H1 (cell line): ENCODE measurements around the gene KIF26A. TPM values are rescaled to one million over a fixed set of nuclear protein-coding genes. Genes with fewer than 3 reads are reported as not detected.

Source experiments
- CTCF ChIA-PET: fragments of 300-600 bp; sonication (Branson Sonifier 250); formaldehyde crosslinking; loops from one replicate; lab custom pipeline; 2021; ENCODE audit not compliant: partially characterized antibody; lab: Charles Lee
- POLR2A ChIA-PET: fragments of 300-600 bp; sonication (Branson Sonifier 250); formaldehyde crosslinking; loops from one replicate; lab custom pipeline; 2021; ENCODE audit warnings: inconsistent platforms; ENCODE audit not compliant: partially characterized antibody; lab: Charles Lee
- DNase-seq, 2 experiments: peaks; one replicate each; pipeline versions ENCODE4 v3.0.0 to v3.0.0-alpha.2; 2010 to 2022; ENCODE audit warnings: low spot score in 2 of 2, low read depth in 1 of 2, mixed read lengths in 1 of 2
- FAIRE-seq: peaks from 2 replicates; lab custom pipeline; 2011; peaks lifted over from hg19 to GRCh38; lab: Jason Lieb, UNC
- H2AFZ ChIP-seq: 2 replicates; pipeline ENCODE4 v1.8.1; 2012; ENCODE audit warnings: low read length, inconsistent platforms
- H2AK5ac ChIP-seq: 2 replicates; pipeline ENCODE4 v1.6.1; 2013; ENCODE audit warnings: low read depth, low read length
- H2BK120ac ChIP-seq: replicated peaks from 2 replicates; pipeline ENCODE3; 2013; ENCODE audit warnings: low read depth, low read length, inconsistent platforms
- H2BK12ac ChIP-seq: 2 replicates; pipeline ENCODE4 v1.6.1; 2013; ENCODE audit warnings: low read depth, low read length
- H2BK15ac ChIP-seq: 2 replicates; pipeline ENCODE4 v1.6.1; 2013; ENCODE audit warnings: low read length
- H2BK20ac ChIP-seq: 2 replicates; pipeline ENCODE4 v1.6.1; 2013; ENCODE audit warnings: low read length
- H2BK5ac ChIP-seq: 2 replicates; pipeline ENCODE4 v1.6.1; 2013; ENCODE audit warnings: low read depth, low read length
- H3K14ac ChIP-seq: 2 replicates; pipeline ENCODE4 v1.6.1; 2013; ENCODE audit warnings: inconsistent platforms; ENCODE audit not compliant: insufficient read length
- H3K18ac ChIP-seq: 2 replicates; pipeline ENCODE4 v1.6.1; 2013; ENCODE audit warnings: low read length; ENCODE audit errors: extremely low read depth
- H3K23ac ChIP-seq: 2 replicates; pipeline ENCODE4 v1.6.1; 2013; ENCODE audit warnings: inconsistent platforms; ENCODE audit not compliant: insufficient read length
- H3K23me2 ChIP-seq: 2 replicates; pipeline ENCODE4 v1.6.1; 2013; ENCODE audit warnings: low read depth, low read length
- H3K27ac ChIP-seq: 2 replicates; pipeline ENCODE4 v1.6.1; 2011; ENCODE audit warnings: low read depth, low read length, inconsistent platforms
- H3K27me3 ChIP-seq, 4 experiments: replicated peaks in 1 of 4; 1 replicate in 1 of 4; 2 replicates in 3 of 4; pipeline versions ENCODE4 v1.6.1 to v1.8.1; 2011 to 2013; ENCODE audit warnings: low read length in 3 of 4, mild to moderate bottlenecking in 3 of 4, inconsistent platforms in 2 of 4, mixed read lengths in 2 of 4, moderate library complexity in 1 of 4; ENCODE audit not compliant: control insufficient read depth in 3 of 4, insufficient read depth in 3 of 4; ENCODE audit errors: extremely low read depth in 1 of 4
- H3K36me3 ChIP-seq, 4 experiments: 2 replicates each; pipeline versions ENCODE4 v1.6.1 to v1.8.1; 2011 to 2013; ENCODE audit warnings: mild to moderate bottlenecking in 4 of 4, low read length in 3 of 4, moderate library complexity in 2 of 4, control low read depth in 1 of 4, inconsistent platforms in 1 of 4; ENCODE audit not compliant: insufficient read depth in 4 of 4, control insufficient read depth in 2 of 4
- H3K4ac ChIP-seq: replicated peaks from 2 replicates; pipeline ENCODE3; 2013; ENCODE audit warnings: low read length, low read depth, mixed read lengths, inconsistent platforms; ENCODE audit not compliant: insufficient read length
- H3K4me1 ChIP-seq, 4 experiments: replicated peaks in 1 of 4; 1 replicate in 1 of 4; 2 replicates in 3 of 4; pipeline versions ENCODE4 v1.6.1 to v1.8.1; 2011 to 2013; ENCODE audit warnings: low read length in 3 of 4, inconsistent platforms in 2 of 4, mixed read lengths in 1 of 4; ENCODE audit not compliant: insufficient read depth in 4 of 4, control insufficient read depth in 3 of 4
- H3K4me2 ChIP-seq, 2 experiments: 2 replicates each; pipeline versions ENCODE4 v1.6.1 to v1.8.1; 2011 to 2013; ENCODE audit warnings: low read depth in 2 of 2, low read length in 2 of 2, control low read depth in 1 of 2, inconsistent platforms in 1 of 2, mild to moderate bottlenecking in 1 of 2; ENCODE audit not compliant: insufficient read depth in 1 of 2
- H3K4me3 ChIP-seq, 4 experiments: fragments of 200-600, 300-600 bp in 1 of 4; sonication (generic), shearing (Covaris generic), sonication (Bioruptor Twin) in 1 of 4; 2 replicates each; pipeline versions ENCODE4 v1.5.1 to v1.8.1; 2011 to 2016; ENCODE audit warnings: low read length in 4 of 4, low read depth in 3 of 4, control low read depth in 2 of 4, inconsistent platforms in 2 of 4, mild to moderate bottlenecking in 2 of 4, mixed read lengths in 1 of 4, moderate library complexity in 1 of 4; ENCODE audit not compliant: insufficient read depth in 2 of 4; ENCODE audit errors: extremely low read depth in 1 of 4
- H3K56ac ChIP-seq: replicated peaks from 2 replicates; pipeline ENCODE3; 2013; ENCODE audit warnings: low read depth, mild to moderate bottlenecking, mixed read lengths, low read length, inconsistent platforms; ENCODE audit not compliant: insufficient read length
- H3K79me1 ChIP-seq: 2 replicates; pipeline ENCODE4 v1.6.1; 2013; ENCODE audit warnings: low read depth, low read length, control low read depth
- H3K79me2 ChIP-seq, 2 experiments: 2 replicates each; pipeline versions ENCODE4 v1.6.1 to v1.8.1; 2012 to 2013; ENCODE audit warnings: low read length in 2 of 2, mild to moderate bottlenecking in 2 of 2, inconsistent platforms in 1 of 2; ENCODE audit not compliant: insufficient read depth in 2 of 2, control insufficient read depth in 1 of 2
- H3K9ac ChIP-seq, 4 experiments: replicated peaks in 1 of 4; 1 replicate in 1 of 4; 2 replicates in 3 of 4; pipeline versions ENCODE4 v1.6.1 to v1.8.1; 2011 to 2013; ENCODE audit warnings: low read depth in 3 of 4, low read length in 3 of 4, control low read depth in 2 of 4, mild to moderate bottlenecking in 2 of 4, moderate library complexity in 2 of 4, inconsistent platforms in 1 of 4; ENCODE audit errors: extremely low read depth in 1 of 4
- H3K9me3 ChIP-seq, 2 experiments: 2 replicates each; pipeline versions ENCODE4 v1.6.1 to v1.8.1; 2012 to 2013; ENCODE audit warnings: mild to moderate bottlenecking in 2 of 2, moderate library complexity in 2 of 2, control low read depth in 1 of 2, inconsistent platforms in 1 of 2, low read depth in 1 of 2, low read length in 1 of 2, mixed read lengths in 1 of 2; ENCODE audit not compliant: insufficient read depth in 2 of 2
- H4K20me1 ChIP-seq, 2 experiments: replicated peaks in 1 of 2; 2 replicates each; pipeline versions ENCODE3 to v1.8.1; 2011 to 2013; ENCODE audit warnings: inconsistent platforms in 2 of 2, low read length in 2 of 2, mild to moderate bottlenecking in 1 of 2; ENCODE audit not compliant: insufficient read depth in 2 of 2, control insufficient read depth in 1 of 2
- H4K5ac ChIP-seq: 2 replicates; pipeline ENCODE4 v1.6.1; 2013; ENCODE audit warnings: low read length, low read depth, mixed read lengths, inconsistent platforms; ENCODE audit not compliant: insufficient read length
- H4K8ac ChIP-seq: 2 replicates; pipeline ENCODE4 v1.8.0; 2013; ENCODE audit warnings: mild to moderate bottlenecking, moderate library complexity, low read length, inconsistent platforms; ENCODE audit not compliant: insufficient read depth; ENCODE audit errors: extremely low read depth
- H4K91ac ChIP-seq: replicated peaks from 2 replicates; pipeline ENCODE3; 2013; ENCODE audit warnings: low read length, mixed read lengths, inconsistent platforms; ENCODE audit not compliant: insufficient read length
- KDM5A ChIP-seq: fragments of 200-600 bp; IDR thresholded peaks from 2 replicates; pipeline ENCODE4 v1.7.1; 2012; ENCODE audit warnings: mild to moderate bottlenecking, low read length, inconsistent platforms, mixed read lengths
- SAP30 ChIP-seq: fragments of 300-600 bp; sonication (generic); IDR thresholded peaks from 2 replicates; pipeline ENCODE4 v1.7.1; 2012; ENCODE audit warnings: low read length, moderate library complexity, mild to moderate bottlenecking, inconsistent platforms; ENCODE audit not compliant: insufficient read depth, insufficient replicate concordance
- TAF7 ChIP-seq: optimal IDR thresholded peaks from 2 replicates; pipeline ENCODE3; 2011; ENCODE audit warnings: low read depth, mild to moderate bottlenecking, inconsistent platforms, low read length, moderate library complexity, borderline replicate concordance
- TEAD4 ChIP-seq: IDR thresholded peaks from 2 replicates; pipeline ENCODE4 v1.6.1; 2012; ENCODE audit warnings: low read depth, low read length, inconsistent platforms, mixed read lengths
- WGBS, 2 experiments: shearing (Covaris generic) in 1 of 2; methylation state at CpG; one replicate each; pipeline versions ENCODE4 v1.1.6 to v1.1.7; 2013 to 2015; ENCODE audit warnings: low lambda C conversion rate in 2 of 2, mixed read lengths in 2 of 2, inconsistent platforms in 1 of 2, low coverage in 1 of 2, missing lambda C conversion rate in 1 of 2; ENCODE audit not compliant: insufficient replicate concordance in 2 of 2, insufficient coverage in 1 of 2, insufficient read length in 1 of 2; ENCODE audit errors: extremely low coverage in 1 of 2, missing lambda C conversion rate in 1 of 2; 5-methylcytosine and 5-hydroxymethylcytosine counted together
- polyA plus RNA-seq, 7 experiments: library from polyadenylated mRNA; depleted of rRNA in 3 of 7; stranded (reverse) in 5 of 7; unstranded in 2 of 7; fragments of >200 nt in 5 of 7; fragments of 200-250 nt in 2 of 7; gene quantifications; 1 replicate in 5 of 7; 2 replicates in 1 of 7; 4 replicates in 1 of 7; pipeline versions ENCODE4 v1.2.1 to v1.2.3, GENCODE V29; 2011 to 2013; ENCODE audit warnings: missing spikeins in 2 of 7, mixed read lengths in 2 of 7
- total RNA-seq: library from RNA; stranded (reverse); fragmentation: NEBNext Ultra II Directional; extraction: Animal tissue kit (Norgen Biotek cat#: 25700); gene quantifications from 2 replicates; pipeline ENCODE4 v1.2.1, GENCODE V29; 2021

The KIF26A gene
- total and polyA plus RNA-seq, 2 of the 8 experiments (the other 6 are each of a cell fraction or from before 2014, with no cell fraction given) = 11.5 to 41.6 TPM

GRCh38 chr14:104164041-104164440 is 25.7 kb downstream of the KIF26A start:
- Histone ChIP-seq H2BK20ac (no peak overlapping the region), H3K23me2 (no peaks in the 10 kb centered on the region; the same call in 1 of the 2 replicates), H4K5ac (no peak overlapping the region), H2AFZ (no peak overlapping the region), H3K9me3 (no peaks in the 10 kb centered on the region), H3K27me3 (no peaks in the 10 kb centered on the region), H3K4me1 (peaks cover 0 to 9% (median 5%) of the 10 kb centered on the region in 4 experiments; a peak in 6 of 7 replicates), H3K9ac (no peak overlapping the region), H3K79me2 (peaks cover 0 to 6% of the 10 kb centered on the region in 2 experiments; a peak in 2 of 4 replicates), H2AK5ac (no peak overlapping the region), H4K8ac (no peak overlapping the region), H3K4me2 (no peak overlapping the region), H3K14ac (no peak overlapping the region), H3K23ac (no peak overlapping the region), H4K20me1 (peaks cover 0 to 20% of the 10 kb centered on the region in 2 experiments), H3K79me1 (peaks cover 10% of the 10 kb centered on the region), H2BK15ac (no peak overlapping the region), H3K27ac (no peak overlapping the region), H3K56ac (no peak overlapping the region), H3K36me3 (peaks cover 0 to 3% (median 0%) of the 10 kb centered on the region in 4 experiments; a peak in 1 of 8 replicates), H2BK12ac (no peak overlapping the region), H3K4ac (no peak overlapping the region), H3K18ac (no peak overlapping the region), H4K91ac (no peak overlapping the region), H3K4me3 (no peak overlapping the region), H2BK120ac (no peak overlapping the region), H2BK5ac (no peak overlapping the region)
- ChIA-PET CTCF (interaction anchor here (0.8 kb wide), 1 partner anchor 61 kb away, joined by 3 read pairs; no protein-coding TSS in a partner anchor), POLR2A (no interaction called here)
- DNase-seq = no peak
- no peak for FAIRE-seq
- WGBS, 2 experiments = 79% methylated on average over 10 of the region's 23 CpGs; no CpG with 5 or more reads in 1 of the 2 experiments
- no peak for TF ChIP-seq TAF7
- no peak for TF ChIP-seq KDM5A
- no peak for TF ChIP-seq SAP30
- no peak for TF ChIP-seq TEAD4
